Immature natural killer cell (primary cell): ENCODE measurements around the gene ZSWIM6. TPM values are rescaled to one million over a fixed set of nuclear protein-coding genes. Genes with fewer than 3 reads are reported as not detected.

ENCODE experiments used
- DNase-seq, 3 donors: peaks; one replicate each; pipeline ENCODE4 v3.0.0; 2022; ENCODE audit warnings: mixed read lengths in 1 of 3
- H3K27ac Mint-ChIP-seq, 6 donors: one replicate each; pipeline ENCODE4 v1.8.0; 2020; ENCODE audit warnings: mixed read lengths in 6 of 6, mild to moderate bottlenecking in 5 of 6, inconsistent platforms in 4 of 6, moderate library complexity in 3 of 6
- H3K27me3 Mint-ChIP-seq, 3 donors: one replicate each; pipeline ENCODE4 v1.8.0; 2020 to 2021; ENCODE audit warnings: low read depth in 3 of 3, mild to moderate bottlenecking in 3 of 3, mixed read lengths in 3 of 3, moderate library complexity in 3 of 3, inconsistent platforms in 1 of 3
- H3K36me3 Mint-ChIP-seq, 3 donors: one replicate each; pipeline ENCODE4 v1.8.0; 2020; ENCODE audit warnings: mixed read lengths in 3 of 3, inconsistent platforms in 2 of 3, mild to moderate bottlenecking in 2 of 3
- H3K4me1 Mint-ChIP-seq, 2 donors: one replicate each; pipeline ENCODE4 v1.8.0; 2020; ENCODE audit warnings: inconsistent platforms in 2 of 2, mild to moderate bottlenecking in 2 of 2, mixed read lengths in 2 of 2, moderate library complexity in 1 of 2
- H3K4me3 Mint-ChIP-seq, 5 donors: one replicate each; pipeline ENCODE4 v1.8.0; 2020; ENCODE audit warnings: mild to moderate bottlenecking in 5 of 5, mixed read lengths in 5 of 5, inconsistent platforms in 3 of 5, moderate library complexity in 3 of 5
- H3K9me3 Mint-ChIP-seq, 6 donors: one replicate each; pipeline ENCODE4 v1.8.0; 2020; ENCODE audit warnings: mild to moderate bottlenecking in 6 of 6, mixed read lengths in 6 of 6, inconsistent platforms in 4 of 6, moderate library complexity in 3 of 6
- polyA plus RNA-seq, 3 donors: library from polyadenylated mRNA; unstranded; fragments of 300-500 nt; fragmentation: Illumina TruSeq; gene quantifications; one replicate each; pipeline ENCODE4 v1.2.3, GENCODE V29; 2021

The ZSWIM6 gene
- polyA plus RNA-seq, 3 donors from 2014 or later = 0.40 to 0.76 (median 0.43) TPM

DNA sequence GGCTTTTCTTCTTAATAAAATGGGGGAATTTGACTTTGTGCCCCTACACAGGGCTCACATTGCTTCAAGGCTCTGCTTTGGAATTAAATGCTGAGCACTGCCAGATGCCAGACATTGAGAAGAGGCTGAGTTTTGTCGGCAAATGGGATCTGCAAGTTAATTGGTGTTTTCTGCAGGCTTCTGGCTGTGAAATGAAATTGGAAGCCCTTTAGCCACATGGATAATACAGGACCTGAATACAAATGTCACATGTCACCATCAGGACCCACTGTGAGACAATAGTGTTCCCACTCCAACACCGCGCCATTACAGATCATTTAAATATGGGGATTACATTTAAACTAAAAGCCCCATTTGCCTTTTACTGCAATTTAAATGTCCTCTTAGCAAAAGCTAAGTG lies 164.4 kb downstream of the ZSWIM6 start:
- H3K4me3 Mint-ChIP-seq = no peak overlapping the region
- H3K27me3 Mint-ChIP-seq = no peaks in the 10 kb centered on the region
- H3K9me3 Mint-ChIP-seq = no peaks in the 10 kb centered on the region
- no peak for DNase-seq
- peaks cover 5 to 20% (median 10%) of the 10 kb centered on the region in 3 donors for H3K36me3 Mint-ChIP-seq
- no peak overlapping the region for H3K27ac Mint-ChIP-seq
- peaks cover 0 to 2% of the 10 kb centered on the region in 2 donors for H3K4me1 Mint-ChIP-seq

DNA sequence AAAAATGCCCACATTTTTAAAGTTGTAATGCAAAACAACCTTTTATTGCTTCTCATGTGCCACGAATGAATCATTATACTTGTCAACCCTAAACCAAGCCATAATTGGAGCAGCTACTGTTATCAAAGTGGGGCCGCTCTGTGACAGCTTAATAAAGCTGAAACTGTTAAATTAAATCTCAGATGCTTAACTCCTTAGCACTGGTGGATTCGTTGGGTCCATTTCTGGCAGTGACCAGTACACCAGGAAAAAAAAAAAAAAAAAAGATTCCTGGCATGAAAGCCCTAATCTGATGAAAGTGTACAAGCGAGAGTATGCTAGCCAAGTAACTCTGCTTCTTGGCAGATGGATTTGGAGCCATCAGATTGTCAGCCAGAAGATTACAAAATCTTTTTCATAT lies 164.8 kb downstream of the ZSWIM6 start:
- Mint-ChIP-seq H3K4me3 (no peak overlapping the region), H3K27me3 (no peaks in the 10 kb centered on the region), H3K9me3 (no peaks in the 10 kb centered on the region), H3K36me3 (peaks cover 5 to 20% (median 10%) of the 10 kb centered on the region in 3 donors), H3K27ac (no peak overlapping the region), H3K4me1 (peaks cover 0 to 2% of the 10 kb centered on the region in 2 donors)
- no peak for DNase-seq

DNA sequence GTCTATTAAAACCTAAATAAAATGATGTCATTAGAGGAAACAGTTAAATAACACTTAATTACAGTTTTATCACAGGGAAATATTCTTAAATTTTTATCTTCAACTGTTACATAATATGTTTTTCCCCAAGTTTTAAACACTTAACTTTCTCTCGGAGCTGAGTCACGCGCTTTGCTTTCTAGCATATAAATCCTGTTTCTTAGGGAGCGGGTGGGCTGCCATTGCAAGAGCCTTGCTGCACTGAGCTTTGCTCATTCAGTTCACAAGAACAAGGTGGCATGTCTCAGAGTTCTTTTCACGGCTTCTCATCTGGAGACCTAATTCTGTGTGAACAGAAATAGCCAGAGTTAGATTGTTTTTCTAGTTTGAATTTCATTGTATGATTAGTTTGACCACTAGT lies 166.1 kb downstream of the ZSWIM6 start:
- no peak for DNase-seq
- Mint-ChIP-seq H3K9me3 (no peaks in the 10 kb centered on the region), H3K36me3 (peaks cover 5 to 20% (median 10%) of the 10 kb centered on the region in 3 donors), H3K4me3 (no peak overlapping the region), H3K27me3 (no peaks in the 10 kb centered on the region), H3K4me1 (no peaks in the 10 kb centered on the region), H3K27ac (no peak overlapping the region)

DNA sequence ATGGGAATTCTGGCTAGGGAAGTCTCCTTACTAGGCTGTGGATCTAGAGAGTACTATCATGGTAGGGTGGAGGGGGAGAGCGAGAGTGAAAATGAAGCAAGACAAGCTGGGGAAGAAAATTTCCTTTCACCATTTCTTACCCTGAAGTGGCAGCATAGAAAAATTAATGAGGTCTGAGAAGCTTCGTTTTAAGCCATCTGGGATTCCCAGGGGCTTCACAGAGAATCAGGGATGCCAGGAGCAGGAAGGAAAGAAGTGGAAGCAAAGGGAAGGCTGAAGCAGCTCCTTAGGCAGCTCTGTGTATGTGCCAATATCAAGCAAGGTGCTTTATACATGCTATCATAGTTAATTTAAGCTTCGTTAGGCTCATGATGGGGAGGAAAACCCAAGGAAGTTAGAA lies 169.9 kb downstream of the ZSWIM6 start:
- peaks cover 0 to 5% (median 4%) of the 10 kb centered on the region in 3 donors for H3K36me3 Mint-ChIP-seq
- H3K27me3 Mint-ChIP-seq = no peaks in the 10 kb centered on the region
- no peaks in the 10 kb centered on the region for H3K4me1 Mint-ChIP-seq
- H3K27ac Mint-ChIP-seq = no peak overlapping the region
- no peak overlapping the region for H3K4me3 Mint-ChIP-seq
- no peaks in the 10 kb centered on the region for H3K9me3 Mint-ChIP-seq
- no peak for DNase-seq

DNA sequence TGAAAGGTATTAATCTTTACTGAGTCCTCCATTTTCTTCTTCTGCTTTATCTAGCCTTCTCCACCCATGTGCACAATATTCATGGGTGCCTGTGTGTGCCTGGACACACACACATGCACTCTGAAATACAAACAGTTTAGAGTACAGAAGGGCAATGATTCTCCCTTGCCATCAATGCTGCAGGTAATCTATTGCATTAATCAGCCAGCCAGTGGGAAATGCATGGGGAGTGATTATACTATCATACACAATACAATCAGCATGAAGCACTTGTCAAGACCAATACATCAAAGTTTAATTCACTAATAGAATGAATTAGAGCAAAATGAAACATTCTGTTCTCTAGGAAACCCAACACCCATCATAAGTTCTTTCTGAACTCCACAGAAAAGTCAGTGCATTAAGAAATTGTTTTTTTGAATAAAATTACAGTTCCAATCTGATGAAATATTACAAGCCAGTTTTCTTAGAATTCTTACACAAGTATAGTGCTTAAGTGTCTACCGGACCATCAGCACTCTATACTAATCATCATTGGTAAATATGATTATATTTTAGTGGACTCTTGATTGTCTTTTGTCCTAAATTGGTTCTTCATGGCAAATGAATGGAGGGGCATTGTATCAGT lies 172.2 kb downstream of the ZSWIM6 start:
- no peaks in the 10 kb centered on the region for H3K4me1 Mint-ChIP-seq

DNA sequence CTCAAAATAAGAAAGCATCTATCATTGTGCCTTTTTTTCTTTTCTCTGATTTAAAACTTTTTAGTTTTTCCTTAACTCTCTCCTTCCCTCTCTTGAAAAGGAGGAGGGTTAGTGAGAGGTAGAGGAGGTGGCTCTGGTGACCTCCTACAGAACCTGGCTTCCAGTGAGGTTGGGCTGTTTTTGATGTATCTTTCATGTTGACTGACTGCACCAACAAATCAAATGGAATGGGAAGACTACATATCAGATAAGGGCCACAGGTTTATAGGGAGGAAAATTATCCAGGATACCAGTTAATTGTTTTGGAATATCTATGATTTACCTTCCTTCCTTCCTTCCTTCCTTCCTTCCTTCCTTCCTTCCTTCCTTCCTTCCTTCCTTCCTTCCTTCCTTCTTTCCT lies 173.2 kb downstream of the ZSWIM6 start:
- no peak for DNase-seq
- Mint-ChIP-seq H3K9me3 (peaks cover 0 to 3% (median 0%) of the 10 kb centered on the region in 6 donors), H3K27me3 (no peaks in the 10 kb centered on the region), H3K36me3 (peaks cover 5 to 7% (median 6%) of the 10 kb centered on the region in 3 donors), H3K4me3 (no peak overlapping the region), H3K27ac (no peak overlapping the region), H3K4me1 (no peaks in the 10 kb centered on the region)

More for the DNA sequence above, 172.2 kb downstream of the ZSWIM6 start:
- Mint-ChIP-seq H3K9me3 (peaks cover 0 to under 1% (median 0%) of the 10 kb centered on the region in 6 donors), H3K4me3 (no peak overlapping the region), H3K27ac (no peak overlapping the region), H3K36me3 (peaks cover 3 to 7% (median 5%) of the 10 kb centered on the region in 3 donors), H3K27me3 (no peaks in the 10 kb centered on the region)
- no peak for DNase-seq

DNA sequence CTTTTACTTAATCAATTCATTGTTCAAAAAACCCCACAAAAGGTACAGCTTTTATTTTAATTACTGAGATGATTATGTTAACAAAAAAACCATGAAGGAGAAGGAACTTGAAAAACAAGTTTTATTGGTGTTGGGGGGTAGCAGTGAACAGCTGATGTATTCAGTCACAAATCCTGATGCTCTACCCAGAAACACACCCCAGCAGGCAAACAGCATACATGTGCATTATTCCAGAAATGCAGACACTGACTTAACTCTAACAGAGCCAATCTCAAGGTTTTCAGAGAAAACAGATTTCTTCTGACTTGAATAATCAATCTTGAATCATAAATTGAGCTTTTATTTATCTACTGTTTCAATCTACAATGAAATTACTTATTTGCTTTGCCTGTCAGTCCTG lies 175.2 kb downstream of the ZSWIM6 start:
- Mint-ChIP-seq H3K36me3 (peaks cover 5 to 9% (median 7%) of the 10 kb centered on the region in 3 donors), H3K27me3 (peaks cover 0 to 1% (median 0%) of the 10 kb centered on the region in 3 donors), H3K27ac (no peak overlapping the region), H3K9me3 (peaks cover 0 to 3% (median 0%) of the 10 kb centered on the region in 6 donors), H3K4me1 (no peaks in the 10 kb centered on the region), H3K4me3 (no peak overlapping the region)
- no peak for DNase-seq

DNA sequence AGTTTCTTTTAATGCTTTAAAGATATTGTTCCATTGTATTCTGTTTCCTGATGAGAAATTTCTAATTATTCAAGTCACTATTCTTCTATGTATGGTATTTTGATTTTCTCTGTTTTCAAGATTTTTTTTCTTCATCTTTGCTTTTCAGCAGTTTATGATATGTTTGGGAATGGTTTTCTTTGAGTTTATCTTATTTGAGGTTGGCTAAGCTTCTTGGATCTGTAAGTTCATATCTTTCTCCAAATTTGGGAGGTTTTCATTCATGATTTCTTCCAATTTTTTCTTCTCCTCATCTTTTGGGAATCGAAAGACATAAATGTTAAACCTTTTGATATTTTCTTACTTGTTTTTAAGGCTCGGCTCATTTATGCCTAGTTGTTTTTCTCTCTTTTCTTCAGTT lies 184.9 kb downstream of the ZSWIM6 start:
- H3K9me3 Mint-ChIP-seq = peaks cover 0 to 4% (median 0%) of the 10 kb centered on the region in 6 donors
- H3K27ac Mint-ChIP-seq = no peak overlapping the region
- H3K4me3 Mint-ChIP-seq = no peak overlapping the region
- no peak for DNase-seq
- H3K36me3 Mint-ChIP-seq = peaks cover 4 to 18% (median 4%) of the 10 kb centered on the region in 3 donors
- peaks cover 0 to 1% (median 0%) of the 10 kb centered on the region in 3 donors for H3K27me3 Mint-ChIP-seq
- peaks cover 0 to 9% of the 10 kb centered on the region in 2 donors for H3K4me1 Mint-ChIP-seq

DNA sequence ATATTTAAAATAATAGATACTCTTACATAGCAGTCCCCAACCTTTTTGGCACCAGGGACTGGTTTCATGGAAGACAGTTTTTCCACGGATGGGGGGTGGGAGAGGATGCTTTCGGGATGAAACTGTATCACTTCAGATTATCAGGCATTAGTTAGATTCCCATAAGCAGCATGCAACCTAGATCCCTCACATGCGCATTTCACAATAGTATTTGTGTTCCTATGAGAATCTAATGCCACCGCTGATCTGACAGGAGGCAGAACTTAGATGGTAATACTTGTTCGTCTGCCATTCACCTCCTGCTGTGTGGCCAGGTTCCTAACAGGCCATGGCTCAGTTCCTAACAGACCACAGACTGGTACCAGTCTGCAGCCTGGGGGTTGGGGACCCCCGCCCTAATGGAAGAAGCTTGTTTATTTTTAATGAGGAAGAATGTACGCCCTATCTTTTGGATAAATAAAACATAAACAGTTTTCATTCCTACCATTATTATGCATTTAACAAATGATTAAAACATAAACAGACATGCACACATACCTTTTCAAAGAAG lies 187.7 kb downstream of the ZSWIM6 start:
- H3K4me3 Mint-ChIP-seq = no peak overlapping the region
- DNase-seq = no peak
- H3K27ac Mint-ChIP-seq = no peak overlapping the region
- H3K36me3 Mint-ChIP-seq = peaks cover 0 to 19% (median 8%) of the 10 kb centered on the region in 3 donors
- H3K4me1 Mint-ChIP-seq = peaks cover 0 to 9% of the 10 kb centered on the region in 2 donors
- H3K9me3 Mint-ChIP-seq = peaks cover 0 to 4% (median 0%) of the 10 kb centered on the region in 6 donors
- H3K27me3 Mint-ChIP-seq = no peaks in the 10 kb centered on the region

DNA sequence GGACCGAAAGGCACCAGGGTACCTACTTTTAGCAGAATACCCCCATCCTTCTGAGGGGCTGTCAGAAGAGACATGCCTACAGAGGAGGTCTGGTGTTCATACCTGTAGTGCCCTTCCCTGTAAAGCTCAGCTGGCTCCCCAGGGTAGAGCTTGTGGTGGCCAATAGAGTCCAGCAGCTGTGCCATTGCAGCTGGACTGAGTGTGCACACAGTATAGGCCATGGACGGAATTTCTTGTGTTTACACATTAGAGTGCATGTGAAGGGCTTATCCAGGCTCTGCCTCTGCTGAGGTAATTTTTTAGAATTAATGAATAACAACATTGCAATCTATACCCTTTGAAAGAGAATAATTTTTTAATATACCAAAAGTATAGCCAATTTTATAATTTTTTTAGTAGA lies 191.0 kb downstream of the ZSWIM6 start:
- H3K4me3 Mint-ChIP-seq = no peak overlapping the region
- H3K27me3 Mint-ChIP-seq = peaks cover 0 to 2% (median 1%) of the 10 kb centered on the region in 3 donors
- peaks cover 13 to 26% (median 19%) of the 10 kb centered on the region in 3 donors for H3K36me3 Mint-ChIP-seq
- no peaks in the 10 kb centered on the region for H3K4me1 Mint-ChIP-seq
- no peak overlapping the region for H3K27ac Mint-ChIP-seq
- no peaks in the 10 kb centered on the region for H3K9me3 Mint-ChIP-seq
- DNase-seq = no peak

DNA sequence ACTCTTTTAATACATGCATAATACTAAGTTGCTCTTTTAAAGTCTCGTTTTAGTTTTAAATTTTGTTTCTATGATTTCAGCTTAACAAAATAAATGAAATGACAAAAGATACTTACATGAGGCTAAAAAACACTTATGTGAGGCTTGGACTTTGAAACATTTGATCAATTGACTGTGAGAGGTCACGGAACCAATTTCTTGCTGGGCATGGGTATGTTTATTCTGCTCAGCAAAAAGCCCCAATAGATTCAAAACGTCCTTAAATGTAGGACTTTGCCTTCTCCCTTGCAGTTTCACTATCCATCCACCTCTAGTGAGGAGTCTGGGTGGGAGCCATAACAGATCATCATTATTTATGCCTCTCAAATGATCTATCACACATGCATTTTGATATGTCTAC lies 191.9 kb downstream of the ZSWIM6 start:
- Mint-ChIP-seq H3K36me3 (peaks cover 13 to 26% (median 19%) of the 10 kb centered on the region in 3 donors), H3K27me3 (peaks cover 0 to 2% (median 1%) of the 10 kb centered on the region in 3 donors), H3K4me3 (no peak overlapping the region), H3K9me3 (no peaks in the 10 kb centered on the region), H3K4me1 (no peaks in the 10 kb centered on the region), H3K27ac (no peak overlapping the region)
- no peak for DNase-seq

DNA sequence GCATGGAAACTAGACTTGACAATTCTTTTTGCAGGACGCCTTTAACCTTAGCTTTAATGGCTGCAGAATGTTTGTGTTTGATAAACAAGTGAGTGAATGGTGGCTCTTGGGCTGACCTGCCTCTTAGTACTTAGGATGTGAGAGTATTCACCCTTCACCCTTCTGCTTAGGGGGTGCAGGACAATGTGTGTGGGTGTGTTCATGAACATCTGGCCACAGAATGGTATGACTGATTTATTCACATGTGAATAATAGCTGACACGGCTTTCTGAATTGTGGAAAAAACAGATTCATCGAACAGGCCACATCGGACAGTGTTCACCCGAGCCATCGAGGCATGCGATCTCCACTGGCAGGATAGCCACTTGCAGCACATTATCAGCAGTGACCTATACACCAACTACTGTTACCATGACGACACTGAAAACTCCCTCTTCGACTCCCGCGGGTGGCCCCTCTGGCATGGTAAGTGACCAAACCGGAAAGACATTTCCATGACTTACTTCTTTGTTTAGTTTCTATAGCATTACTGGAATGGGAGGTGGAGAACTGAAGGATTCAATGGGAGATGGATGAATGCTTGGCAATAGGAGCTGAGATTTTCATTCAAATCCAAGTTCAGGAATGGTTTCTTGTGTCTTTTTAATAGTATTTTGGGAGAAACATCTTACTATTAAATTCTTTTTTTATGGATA lies 193.6 kb downstream of the ZSWIM6 start:
- Mint-ChIP-seq H3K4me3 (no peak overlapping the region), H3K27me3 (peaks cover 0 to 2% (median 1%) of the 10 kb centered on the region in 3 donors), H3K27ac (no peak overlapping the region), H3K4me1 (no peaks in the 10 kb centered on the region), H3K36me3 (peaks cover 13 to 26% (median 24%) of the 10 kb centered on the region in 3 donors), H3K9me3 (no peaks in the 10 kb centered on the region)
- DNase-seq = no peak

DNA sequence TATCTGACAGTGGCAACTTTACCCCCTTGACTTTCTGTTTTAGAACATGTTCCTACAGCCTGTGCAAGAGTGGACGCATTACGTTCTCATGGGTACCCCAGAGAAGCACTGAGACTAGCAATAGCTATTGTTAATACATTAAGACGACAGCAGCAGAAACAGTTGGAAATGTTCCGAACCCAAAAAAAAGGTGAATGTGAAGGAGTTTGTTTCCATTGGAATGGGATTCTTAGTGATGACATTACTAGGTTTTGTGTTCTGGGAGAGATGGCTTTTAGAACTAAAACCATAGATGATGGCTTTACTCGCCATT lies 194.1 kb downstream of the ZSWIM6 start:
- H3K9me3 Mint-ChIP-seq = no peaks in the 10 kb centered on the region
- peaks cover 13 to 27% (median 27%) of the 10 kb centered on the region in 3 donors for H3K36me3 Mint-ChIP-seq
- peaks cover 0 to 2% (median 1%) of the 10 kb centered on the region in 3 donors for H3K27me3 Mint-ChIP-seq
- DNase-seq = no peak
- no peak overlapping the region for H3K27ac Mint-ChIP-seq
- H3K4me1 Mint-ChIP-seq = no peaks in the 10 kb centered on the region
- no peak overlapping the region for H3K4me3 Mint-ChIP-seq

DNA sequence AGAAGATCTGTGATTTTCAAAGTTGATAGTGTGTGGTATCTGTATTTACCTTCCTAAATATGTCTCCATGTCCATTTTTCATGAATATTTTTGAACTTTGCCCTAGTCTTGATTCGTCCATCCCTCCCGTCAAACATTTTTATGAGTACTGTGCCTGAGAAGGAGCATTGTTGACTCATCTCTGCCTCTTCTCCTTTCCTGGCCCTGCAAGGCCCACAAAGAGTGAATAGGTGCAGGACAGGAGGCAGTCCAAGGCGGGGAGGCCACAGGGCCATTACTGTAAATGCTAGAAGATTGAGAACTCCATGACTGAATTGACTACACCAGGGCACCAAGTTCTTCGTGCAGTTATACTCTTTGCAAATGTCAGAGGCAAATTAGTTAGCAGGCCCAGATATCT lies 200.9 kb downstream of the ZSWIM6 start:
- Mint-ChIP-seq H3K36me3 (peaks cover 6 to 31% (median 22%) of the 10 kb centered on the region in 3 donors), H3K4me3 (no peak overlapping the region), H3K27me3 (no peaks in the 10 kb centered on the region), H3K9me3 (no peaks in the 10 kb centered on the region), H3K4me1 (peaks cover 21 to 28% of the 10 kb centered on the region in 2 donors), H3K27ac (no peak overlapping the region)
- no peak for DNase-seq
